ENCODE results near the gene PPY.

DNA sequence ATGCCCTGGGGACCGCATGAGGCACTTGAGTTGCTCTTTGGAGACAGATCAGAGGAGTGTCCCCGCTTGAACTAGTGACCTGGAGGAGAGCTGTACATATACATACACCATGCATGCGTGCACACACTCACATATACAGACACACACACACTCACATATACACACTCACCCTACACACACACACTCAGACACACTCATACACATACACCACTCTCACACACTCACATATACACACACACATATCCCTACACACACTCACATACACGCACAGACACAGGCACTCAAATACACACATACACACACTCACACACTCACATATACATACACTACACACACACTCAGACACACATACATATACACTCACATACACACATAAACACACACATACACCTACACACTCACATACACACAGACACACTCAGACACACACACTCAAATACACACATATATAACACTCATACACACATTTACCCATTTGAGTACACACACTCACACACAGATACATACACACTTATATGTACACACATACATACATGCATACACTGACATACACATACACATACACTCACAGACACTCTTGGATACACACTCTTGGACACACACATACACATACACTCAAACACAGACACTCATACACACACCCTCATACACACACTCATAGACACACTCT, 29.5 kb downstream of the PPY start:
- TF ChIP-seq, protein P1, sequence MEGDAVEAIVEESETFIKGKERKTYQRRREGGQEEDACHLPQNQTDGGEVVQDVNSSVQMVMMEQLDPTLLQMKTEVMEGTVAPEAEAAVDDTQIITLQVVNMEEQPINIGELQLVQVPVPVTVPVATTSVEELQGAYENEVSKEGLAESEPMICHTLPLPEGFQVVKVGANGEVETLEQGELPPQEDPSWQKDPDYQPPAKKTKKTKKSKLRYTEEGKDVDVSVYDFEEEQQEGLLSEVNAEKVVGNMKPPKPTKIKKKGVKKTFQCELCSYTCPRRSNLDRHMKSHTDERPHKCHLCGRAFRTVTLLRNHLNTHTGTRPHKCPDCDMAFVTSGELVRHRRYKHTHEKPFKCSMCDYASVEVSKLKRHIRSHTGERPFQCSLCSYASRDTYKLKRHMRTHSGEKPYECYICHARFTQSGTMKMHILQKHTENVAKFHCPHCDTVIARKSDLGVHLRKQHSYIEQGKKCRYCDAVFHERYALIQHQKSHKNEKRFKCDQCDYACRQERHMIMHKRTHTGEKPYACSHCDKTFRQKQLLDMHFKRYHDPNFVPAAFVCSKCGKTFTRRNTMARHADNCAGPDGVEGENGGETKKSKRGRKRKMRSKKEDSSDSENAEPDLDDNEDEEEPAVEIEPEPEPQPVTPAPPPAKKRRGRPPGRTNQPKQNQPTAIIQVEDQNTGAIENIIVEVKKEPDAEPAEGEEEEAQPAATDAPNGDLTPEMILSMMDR (conservative IDR thresholded peaks at IDR 0.05; ENCODE audit: low read length): no peak
- no peak for TF ChIP-seq EZH2phosphoT487 (IDR thresholded peaks at IDR 0.05; ENCODE audit: borderline replicate concordance)
